ENCODE measurements around the gene EMSY. TPM values are rescaled to one million over a fixed set of nuclear protein-coding genes. Genes with fewer than 3 reads are reported as not detected.

EMSY gene
- total and polyA plus RNA-seq, 2 of the 13 experiments (the other 11 are each of a cell fraction or from before 2014, with no cell fraction given), result 11.6 to 18.5 TPM

- TF ChIP-seq ZBED4 (CRISPR knock-in tag; IDR thresholded peaks at IDR 0.05; ENCODE audit: borderline replicate concordance) (no peak), ZNF7 (CRISPR knock-in tag; IDR thresholded peaks at IDR 0.05) (no peak), BORCS8-MEF2B (CRISPR knock-in tag; IDR thresholded peaks at IDR 0.05) (0 out of 2 replicates have a peak, but pooled peaks have one; percentile 5), NFYB (CRISPR knock-in tag; IDR thresholded peaks at IDR 0.05) (no peak), YEATS2 (CRISPR knock-in tag; IDR thresholded peaks at IDR 0.05; ENCODE audit: borderline replicate concordance) (no peak), KLF13 (CRISPR knock-in tag; IDR thresholded peaks at IDR 0.05) (no peak), NFE2 (CRISPR knock-in tag; IDR thresholded peaks at IDR 0.05) (no peak), TFDP1 (CRISPR knock-in tag; IDR thresholded peaks at IDR 0.05; ENCODE audit: borderline replicate concordance) (0 out of 2 replicates have a peak, but pooled peaks have one; percentile 19), ERF (CRISPR knock-in tag; IDR thresholded peaks at IDR 0.05) (no peak), ZNF768 (CRISPR knock-in tag; IDR thresholded peaks at IDR 0.05) (no peak), ZNF598 (CRISPR knock-in tag; IDR thresholded peaks at IDR 0.05; ENCODE audit: borderline replicate concordance) (peak; percentile 1; the same call in 1 of the 2 replicates), SMARCC2 (IDR thresholded peaks at IDR 0.05) (no peak), ZNF709 (CRISPR knock-in tag; IDR thresholded peaks at IDR 0.05) (no peak; the same call in 1 of the 2 replicates), SAFB2 (CRISPR knock-in tag; IDR thresholded peaks at IDR 0.05; ENCODE audit: borderline replicate concordance, low read depth) (no peak), SNRNP70 (IDR thresholded peaks at IDR 0.05; ENCODE audit: low read depth, low read length) (no peak)
- TF ChIP-seq, protein P1, sequence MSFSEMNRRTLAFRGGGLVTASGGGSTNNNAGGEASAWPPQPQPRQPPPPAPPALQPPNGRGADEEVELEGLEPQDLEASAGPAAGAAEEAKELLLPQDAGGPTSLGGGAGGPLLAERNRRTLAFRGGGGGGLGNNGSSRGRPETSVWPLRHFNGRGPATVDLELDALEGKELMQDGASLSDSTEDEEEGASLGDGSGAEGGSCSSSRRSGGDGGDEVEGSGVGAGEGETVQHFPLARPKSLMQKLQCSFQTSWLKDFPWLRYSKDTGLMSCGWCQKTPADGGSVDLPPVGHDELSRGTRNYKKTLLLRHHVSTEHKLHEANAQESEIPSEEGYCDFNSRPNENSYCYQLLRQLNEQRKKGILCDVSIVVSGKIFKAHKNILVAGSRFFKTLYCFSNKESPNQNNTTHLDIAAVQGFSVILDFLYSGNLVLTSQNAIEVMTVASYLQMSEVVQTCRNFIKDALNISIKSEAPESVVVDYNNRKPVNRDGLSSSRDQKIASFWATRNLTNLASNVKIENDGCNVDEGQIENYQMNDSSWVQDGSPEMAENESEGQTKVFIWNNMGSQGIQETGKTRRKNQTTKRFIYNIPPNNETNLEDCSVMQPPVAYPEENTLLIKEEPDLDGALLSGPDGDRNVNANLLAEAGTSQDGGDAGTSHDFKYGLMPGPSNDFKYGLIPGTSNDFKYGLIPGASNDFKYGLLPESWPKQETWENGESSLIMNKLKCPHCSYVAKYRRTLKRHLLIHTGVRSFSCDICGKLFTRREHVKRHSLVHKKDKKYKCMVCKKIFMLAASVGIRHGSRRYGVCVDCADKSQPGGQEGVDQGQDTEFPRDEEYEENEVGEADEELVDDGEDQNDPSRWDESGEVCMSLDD (CRISPR knock-in tag; IDR thresholded peaks at IDR 0.05; ENCODE audit: borderline replicate concordance), result 0 out of 2 replicates have a peak, but pooled peaks have one; percentile 30
- TF ChIP-seq, protein P2, sequence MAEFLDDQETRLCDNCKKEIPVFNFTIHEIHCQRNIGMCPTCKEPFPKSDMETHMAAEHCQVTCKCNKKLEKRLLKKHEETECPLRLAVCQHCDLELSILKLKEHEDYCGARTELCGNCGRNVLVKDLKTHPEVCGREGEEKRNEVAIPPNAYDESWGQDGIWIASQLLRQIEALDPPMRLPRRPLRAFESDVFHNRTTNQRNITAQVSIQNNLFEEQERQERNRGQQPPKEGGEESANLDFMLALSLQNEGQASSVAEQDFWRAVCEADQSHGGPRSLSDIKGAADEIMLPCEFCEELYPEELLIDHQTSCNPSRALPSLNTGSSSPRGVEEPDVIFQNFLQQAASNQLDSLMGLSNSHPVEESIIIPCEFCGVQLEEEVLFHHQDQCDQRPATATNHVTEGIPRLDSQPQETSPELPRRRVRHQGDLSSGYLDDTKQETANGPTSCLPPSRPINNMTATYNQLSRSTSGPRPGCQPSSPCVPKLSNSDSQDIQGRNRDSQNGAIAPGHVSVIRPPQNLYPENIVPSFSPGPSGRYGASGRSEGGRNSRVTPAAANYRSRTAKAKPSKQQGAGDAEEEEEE (CRISPR knock-in tag; IDR thresholded peaks at IDR 0.05; ENCODE audit: borderline replicate concordance), result no peak
These were observed 585 bp downstream of the EMSY start (continued) for GRCh38 chr11:76445121-76446084.
